NCI-H446 (cell line): ENCODE measurements around the gene GALNT10.
A peak's percentile ranks its signal among the peaks of the same experiment; 100 is the strongest.
"Not testable (repeated sequence)": the region's sequence is repeated elsewhere in the genome, so short reads cannot be mapped to it uniquely, and the experiment has no call there.

Source experiments
- DNase-seq, 2 experiments: peaks; one replicate each; lab custom pipeline; 2025; lab: John Stamatoyannopoulos, UW

GALNT10 gene

GRCh38 chr5:154356958-154357357, 166.4 kb downstream of the GALNT10 start:
- DNase-seq: no peak

- DNase-seq: no peak
These were observed 168.1 kb downstream of the GALNT10 start for GRCh38 chr5:154358516-154359220.

GRCh38 chr5:154359221-154359573, 168.7 kb downstream of the GALNT10 start:
- DNase-seq: no peak

GRCh38 chr5:154360241-154360640, 169.7 kb downstream of the GALNT10 start:
- not testable (repeated sequence) for DNase-seq

GRCh38 chr5:154363411-154363810, 172.9 kb downstream of the GALNT10 start:
- no peak for DNase-seq

GRCh38 chr5:154364771-154365170, 174.2 kb downstream of the GALNT10 start:
- DNase-seq: no peak

GRCh38 chr5:154365823-154366222, 175.3 kb downstream of the GALNT10 start:
- DNase-seq: no peak

- no peak for DNase-seq
These were observed 175.8 kb downstream of the GALNT10 start for GRCh38 chr5:154366353-154366752.

GRCh38 chr5:154367101-154367500, 176.6 kb downstream of the GALNT10 start:
- no peak for DNase-seq

GRCh38 chr5:154368041-154368800, 177.7 kb downstream of the GALNT10 start:
- DNase-seq: peak in 1 of 2 experiments; percentile 31

- DNase-seq: no peak
These were observed 179.1 kb downstream of the GALNT10 start for GRCh38 chr5:154369682-154370081.

GRCh38 chr5:154370119-154370518, 179.6 kb downstream of the GALNT10 start:
- DNase-seq: no peak

- peak in 1 of 2 experiments; percentile 22 for DNase-seq
These were observed 180.3 kb downstream of the GALNT10 start for GRCh38 chr5:154370813-154371212.

- no peak for DNase-seq
These were observed 181.2 kb downstream of the GALNT10 start for GRCh38 chr5:154371687-154372086.

GRCh38 chr5:154372661-154373060, 182.1 kb downstream of the GALNT10 start:
- DNase-seq: no peak

- DNase-seq: no peak
These were observed 182.8 kb downstream of the GALNT10 start for GRCh38 chr5:154373326-154373725.

GRCh38 chr5:154373729-154374179, 183.2 kb downstream of the GALNT10 start:
- DNase-seq: no peak

GRCh38 chr5:154374264-154374663, 183.7 kb downstream of the GALNT10 start:
- DNase-seq: no peak

GRCh38 chr5:154375329-154376008, 184.9 kb downstream of the GALNT10 start:
- no peak for DNase-seq

GRCh38 chr5:154376481-154376880, 185.9 kb downstream of the GALNT10 start:
- no peak for DNase-seq

- no peak for DNase-seq
These were observed 187.4 kb downstream of the GALNT10 start for GRCh38 chr5:154377754-154378533.

- no peak for DNase-seq
These were observed 189.7 kb downstream of the GALNT10 start for GRCh38 chr5:154380263-154380662.
